Suprapubic skin (tissue), 4 donors: ENCODE results near the gene TSPAN18. TPM values are rescaled to one million over a fixed set of nuclear protein-coding genes. Genes with fewer than 3 reads are reported as not detected.

Source experiments
- DNase-seq, 2 donors: peaks; one replicate each; pipeline ENCODE4 v3.0.0-alpha.2; 2019; ENCODE audit warnings: low spot score in 2 of 2
- H3K27ac ChIP-seq: fragments of 200-600 bp; sonication (generic); one replicate; pipeline ENCODE4 v1.5.1; 2019
- H3K27me3 ChIP-seq: fragments of 200-600 bp; sonication (generic); one replicate; pipeline ENCODE4 v1.5.1; 2019
- H3K36me3 ChIP-seq: fragments of 200-600 bp; sonication (generic); one replicate; pipeline ENCODE4 v1.5.1; 2019
- H3K4me1 ChIP-seq: fragments of 200-600 bp; sonication (generic); one replicate; pipeline ENCODE4 v1.5.1; 2019
- H3K4me3 ChIP-seq: fragments of 200-600 bp; sonication (generic); one replicate; pipeline ENCODE4 v1.5.1; 2019; ENCODE audit warnings: mild to moderate bottlenecking
- H3K9me3 ChIP-seq: fragments of 200-600 bp; sonication (generic); one replicate; pipeline ENCODE4 v1.5.1; 2019
- CTCF ChIP-seq, 2 donors: fragments of 200-600 bp in 1 of 2; fragments of 450-650 bp in 1 of 2; sonication (generic) in 1 of 2; IDR thresholded peaks; one replicate each; pipeline ENCODE4 v1.5.1; 2016 to 2019; ENCODE audit warnings: antibody characterized with exemption in 2 of 2, mild to moderate bottlenecking in 1 of 2, moderate library complexity in 1 of 2
- EP300 ChIP-seq: sonication (generic); formaldehyde crosslinking; IDR thresholded peaks from one replicate; pipeline ENCODE4 v1.6.1; 2017; ENCODE audit warnings: antibody characterized with exemption
- POLR2A ChIP-seq, 2 donors: fragments of 450-650 bp; IDR thresholded peaks; one replicate each; pipeline ENCODE4 v1.6.1; 2017; ENCODE audit warnings: antibody characterized with exemption in 2 of 2, mild to moderate bottlenecking in 2 of 2, moderate library complexity in 2 of 2
- POLR2AphosphoS5 ChIP-seq, 3 donors: sonication (generic); formaldehyde crosslinking; IDR thresholded peaks; one replicate each; pipeline ENCODE4 v1.6.1; 2017; ENCODE audit warnings: antibody characterized with exemption in 3 of 3
- WGBS: methylation state at CpG from one replicate; pipeline ENCODE4 v1.1.5; 2018; 5-methylcytosine and 5-hydroxymethylcytosine counted together
- total RNA-seq, 4 donors: library from RNA; depleted of rRNA; stranded (reverse); fragments of >200 nt; gene quantifications; one replicate each; pipeline ENCODE4 v1.1.0, GENCODE V29; 2016

TSPAN18 gene
- total RNA-seq, 4 donors from 2014 or later: 1.3 to 5.1 (median 3.9) TPM

GRCh38 chr11:44967930-44968496 is 241.3 kb downstream of the TSPAN18 start:
- H3K9me3 ChIP-seq: no peaks in the 10 kb centered on the region
- no peaks in the 10 kb centered on the region for H3K27me3 ChIP-seq
- no peak overlapping the region for H3K4me3 ChIP-seq
- no peak for DNase-seq
- WGBS: 68% methylated on average over 2 of the region's 3 CpGs
- H3K27ac ChIP-seq: no peak overlapping the region
- H3K4me1 ChIP-seq: peaks cover 8% of the 10 kb centered on the region
- TF ChIP-seq POLR2A (IDR thresholded peaks at IDR 0.05) (no peak), POLR2AphosphoS5 (IDR thresholded peaks at IDR 0.05) (no peak), EP300 (no peak), CTCF (IDR thresholded peaks at IDR 0.05) (no peak)
- H3K36me3 ChIP-seq: no peaks in the 10 kb centered on the region

DNA sequence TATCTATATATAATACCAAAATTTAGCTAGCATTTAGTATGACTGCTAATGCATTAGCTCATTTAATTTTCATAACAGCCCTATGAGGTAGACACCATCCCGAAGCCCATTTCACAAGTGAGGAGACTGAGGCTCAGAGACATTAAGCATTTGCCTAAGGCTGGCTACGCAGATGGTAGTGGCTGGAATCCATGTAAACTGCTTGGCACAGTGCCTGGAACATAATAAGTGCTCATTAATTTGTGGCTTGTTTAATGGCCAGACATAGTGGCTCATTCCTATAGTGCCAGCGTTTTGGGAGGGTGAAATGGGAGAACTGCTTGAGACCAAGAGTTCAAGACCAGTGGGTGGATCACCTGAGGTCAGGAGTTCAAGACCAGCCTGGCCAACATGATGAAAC is 241.7 kb downstream of the TSPAN18 start:
- TF ChIP-seq POLR2A (IDR thresholded peaks at IDR 0.05): no peak
- no peak for TF ChIP-seq POLR2AphosphoS5 (IDR thresholded peaks at IDR 0.05)
- no peak for TF ChIP-seq EP300
- TF ChIP-seq CTCF (IDR thresholded peaks at IDR 0.05): no peak
- 30% methylated on average over 3 of the region's 3 CpGs for WGBS

GRCh38 chr11:44969651-44970252 is 243.0 kb downstream of the TSPAN18 start:
- H3K4me3 ChIP-seq: no peak overlapping the region
- H3K9me3 ChIP-seq: no peaks in the 10 kb centered on the region
- no peaks in the 10 kb centered on the region for H3K27me3 ChIP-seq
- 90% methylated on average over 11 of the region's 12 CpGs for WGBS
- H3K36me3 ChIP-seq: no peaks in the 10 kb centered on the region
- peaks cover 8% of the 10 kb centered on the region for H3K4me1 ChIP-seq
- TF ChIP-seq POLR2A (IDR thresholded peaks at IDR 0.05) (no peak), EP300 (no peak)
- DNase-seq: no peak
- no peak overlapping the region for H3K27ac ChIP-seq

More for the DNA sequence above, 241.7 kb downstream of the TSPAN18 start:
- peaks cover 8% of the 10 kb centered on the region for H3K4me1 ChIP-seq
- no peaks in the 10 kb centered on the region for H3K9me3 ChIP-seq
- no peak overlapping the region for H3K27ac ChIP-seq
- no peak overlapping the region for H3K4me3 ChIP-seq
- no peaks in the 10 kb centered on the region for H3K36me3 ChIP-seq
- H3K27me3 ChIP-seq: no peaks in the 10 kb centered on the region
- DNase-seq: no peak

GRCh38 chr11:44970293-44970692 is 243.5 kb downstream of the TSPAN18 start:
- H3K9me3 ChIP-seq: no peaks in the 10 kb centered on the region
- WGBS: 81% methylated on average over 6 of the region's 6 CpGs
- no peaks in the 10 kb centered on the region for H3K27me3 ChIP-seq
- H3K27ac ChIP-seq: no peak overlapping the region
- DNase-seq: no peak
- H3K4me3 ChIP-seq: no peak overlapping the region
- H3K4me1 ChIP-seq: peaks cover 8% of the 10 kb centered on the region
- H3K36me3 ChIP-seq: no peaks in the 10 kb centered on the region
- TF ChIP-seq POLR2AphosphoS5 (IDR thresholded peaks at IDR 0.05) (no peak), POLR2A (IDR thresholded peaks at IDR 0.05) (no peak), EP300 (no peak), CTCF (IDR thresholded peaks at IDR 0.05) (no peak)

GRCh38 chr11:44971185-44971584 is 244.4 kb downstream of the TSPAN18 start:
- no peak for DNase-seq
- TF ChIP-seq EP300 (no peak), POLR2AphosphoS5 (IDR thresholded peaks at IDR 0.05) (no peak), POLR2A (IDR thresholded peaks at IDR 0.05) (no peak), CTCF (IDR thresholded peaks at IDR 0.05) (no peak)
- Histone ChIP-seq H3K27me3 (no peaks in the 10 kb centered on the region), H3K4me1 (peaks cover 8% of the 10 kb centered on the region), H3K36me3 (no peaks in the 10 kb centered on the region), H3K9me3 (no peaks in the 10 kb centered on the region), H3K4me3 (no peak overlapping the region), H3K27ac (no peak overlapping the region)
- WGBS: 97% methylated on average over 10 of the region's 10 CpGs
